SJSA1 (cell line): ENCODE data around the gene PHF5A. TPM values are rescaled to one million over a fixed set of nuclear protein-coding genes. Genes with fewer than 3 reads are reported as not detected.
A peak's percentile ranks its signal among the peaks of the same experiment; 100 is the strongest.

Experiments
- DNase-seq, 2 experiments: peaks; one replicate each; pipeline ENCODE4 v3.0.0-alpha.2; 2015 to 2020; ENCODE audit warnings: low spot score in 2 of 2, low read depth in 1 of 2
- H3K27ac ChIP-seq: fragments of 250-450 bp; sonication (Bioruptor Pico); 2 replicates; pipeline ENCODE4 v1.5.1; 2020; ENCODE audit warnings: mild to moderate bottlenecking, moderate library complexity
- H3K27me3 ChIP-seq: fragments of 250-450 bp; sonication (Bioruptor Pico); replicated peaks from 2 replicates; pipeline ENCODE4 v1.5.1; 2020; ENCODE audit warnings: mild to moderate bottlenecking, moderate library complexity
- H3K36me3 ChIP-seq: fragments of 250-450 bp; sonication (Bioruptor Pico); 2 replicates; pipeline ENCODE4 v1.5.1; 2020; ENCODE audit warnings: mild to moderate bottlenecking
- H3K4me1 ChIP-seq: fragments of 250-450 bp; sonication (Bioruptor Pico); replicated peaks from 2 replicates; pipeline ENCODE4 v1.6.1; 2021; ENCODE audit warnings: mild to moderate bottlenecking
- H3K4me3 ChIP-seq: fragments of 250-450 bp; sonication (Bioruptor Pico); 2 replicates; pipeline ENCODE4 v1.5.1; 2020; ENCODE audit warnings: mild to moderate bottlenecking
- H3K9me3 ChIP-seq: fragments of 250-450 bp; sonication (Bioruptor Pico); replicated peaks from 2 replicates; pipeline ENCODE4 v1.5.1; 2020; ENCODE audit warnings: mild to moderate bottlenecking
- total RNA-seq: library from RNA; depleted of rRNA; stranded (reverse); fragments of >200 nt; shearing (Covaris generic); gene quantifications from 2 replicates; pipeline ENCODE4 v1.2.3, GENCODE V29; 2014

Gene PHF5A
- total RNA-seq, 1 experiment from 2014 or later = 87.9 TPM

DNA sequence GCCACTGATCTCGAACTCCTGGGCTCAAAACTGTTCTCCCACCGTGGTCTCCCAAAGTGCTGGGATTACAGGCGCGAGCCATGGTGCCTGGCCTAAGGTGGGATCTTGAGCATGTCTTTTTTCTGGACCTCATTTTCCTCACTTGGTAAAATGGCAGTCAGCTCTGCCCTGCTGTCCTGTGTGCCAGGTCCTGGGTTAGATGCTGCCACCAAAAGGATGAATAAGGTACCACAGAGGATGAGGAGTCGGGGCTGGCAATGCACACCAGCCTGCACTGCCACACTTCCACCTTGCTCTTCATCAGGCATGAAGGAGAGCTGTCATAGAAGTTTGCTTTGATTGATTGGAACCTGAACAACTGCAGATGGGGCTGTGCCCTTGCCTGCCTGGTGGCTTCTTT is 32.7 kb upstream of the PHF5A start:
- Histone ChIP-seq H3K27me3 (no peaks in the 10 kb centered on the region), H3K4me3 (no peak overlapping the region), H3K9me3 (no peaks in the 10 kb centered on the region), H3K27ac (no peak overlapping the region), H3K4me1 (no peaks in the 10 kb centered on the region), H3K36me3 (peaks cover 44% of the 10 kb centered on the region)
- DNase-seq = no peak

DNA sequence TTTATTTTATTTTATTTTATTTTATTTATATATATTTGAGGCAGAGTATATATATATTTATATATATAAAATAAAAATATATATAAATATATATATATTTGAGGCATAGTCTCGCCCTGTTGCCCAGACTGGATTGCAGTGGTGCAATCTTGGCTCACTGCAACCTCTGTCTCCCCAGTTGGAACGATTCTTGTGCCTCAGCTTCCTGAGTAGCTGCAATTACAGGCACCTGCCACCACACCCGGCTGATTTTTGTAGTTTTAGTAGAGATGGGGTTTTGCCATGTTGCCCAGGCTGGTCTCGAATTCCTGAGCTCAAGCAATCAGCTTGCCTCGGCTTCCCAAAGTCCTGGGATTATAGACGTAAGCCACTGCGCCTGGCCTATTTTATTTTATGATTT is 31.8 kb upstream of the PHF5A start:
- Histone ChIP-seq H3K4me3 (no peak overlapping the region), H3K27me3 (no peaks in the 10 kb centered on the region), H3K9me3 (no peaks in the 10 kb centered on the region), H3K27ac (no peak overlapping the region), H3K4me1 (no peaks in the 10 kb centered on the region), H3K36me3 (peaks cover 48% of the 10 kb centered on the region)
- DNase-seq = no peak

DNA sequence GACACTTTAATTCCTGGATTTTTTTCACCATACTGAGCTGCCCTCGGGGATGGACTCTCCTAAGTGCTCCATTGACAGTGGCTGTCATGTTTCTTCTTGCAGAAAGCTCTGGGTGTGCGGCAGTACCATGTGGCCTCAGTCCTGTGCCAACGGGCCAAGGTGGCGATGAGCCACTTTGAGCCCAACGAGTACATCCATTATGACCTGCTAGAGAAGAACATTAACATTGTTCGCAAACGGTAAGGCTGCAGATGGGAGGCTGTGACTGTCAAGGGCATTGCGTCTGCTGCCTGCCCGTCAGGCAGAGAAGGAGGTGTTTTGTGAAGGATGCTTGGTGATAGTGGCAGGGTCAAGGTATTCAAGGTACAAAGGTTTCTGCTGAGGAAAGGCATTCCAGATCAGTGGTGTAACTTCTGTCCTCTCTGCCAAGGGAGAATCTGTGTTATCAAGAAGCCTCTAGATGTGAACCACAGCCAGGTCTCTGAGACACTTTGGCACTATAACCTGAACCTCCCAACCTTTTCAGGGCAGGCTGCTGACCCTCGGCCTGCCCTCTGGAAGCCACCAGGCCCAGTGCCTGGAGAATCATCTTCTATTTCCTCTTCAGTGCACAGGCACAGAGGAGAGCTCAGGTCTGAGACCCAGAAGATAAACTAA is 31.3 kb upstream of the PHF5A start:
- no peak overlapping the region for H3K4me3 ChIP-seq
- H3K9me3 ChIP-seq = no peaks in the 10 kb centered on the region
- H3K36me3 ChIP-seq = peaks cover 46% of the 10 kb centered on the region
- no peaks in the 10 kb centered on the region for H3K27me3 ChIP-seq
- H3K27ac ChIP-seq = no peak overlapping the region
- no peaks in the 10 kb centered on the region for H3K4me1 ChIP-seq
- DNase-seq = no peak

DNA sequence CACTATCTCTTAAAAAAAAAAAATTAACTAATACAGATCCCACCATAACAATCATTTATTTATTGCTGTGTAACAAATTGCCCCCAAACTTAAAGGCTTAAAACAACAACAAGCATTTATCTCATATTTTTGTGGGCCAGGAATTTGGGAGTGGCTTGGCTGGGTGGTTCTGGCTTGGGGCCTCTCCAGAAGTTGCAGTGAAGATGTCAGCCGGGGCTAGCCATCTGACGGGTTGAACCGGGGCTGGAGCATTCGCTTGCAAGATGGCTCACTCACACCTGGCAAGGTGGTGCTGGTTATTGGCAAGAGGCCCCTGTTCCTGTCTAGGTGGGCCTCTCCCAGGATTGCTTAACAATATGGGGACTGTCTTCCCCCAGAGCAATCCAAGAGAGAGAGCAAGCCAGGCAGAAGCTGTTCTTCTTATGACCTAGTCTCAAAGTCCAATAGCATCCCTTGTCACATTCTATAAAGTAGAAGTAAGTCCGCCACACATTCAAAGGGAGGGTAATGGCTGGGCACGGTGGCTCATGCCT is 29.9 kb upstream of the PHF5A start:
- H3K27ac ChIP-seq = no peak overlapping the region
- H3K36me3 ChIP-seq = peaks cover 39% of the 10 kb centered on the region
- no peaks in the 10 kb centered on the region for H3K27me3 ChIP-seq
- H3K4me3 ChIP-seq = no peak overlapping the region
- H3K9me3 ChIP-seq = no peaks in the 10 kb centered on the region
- no peak for DNase-seq
- H3K4me1 ChIP-seq = no peaks in the 10 kb centered on the region

DNA sequence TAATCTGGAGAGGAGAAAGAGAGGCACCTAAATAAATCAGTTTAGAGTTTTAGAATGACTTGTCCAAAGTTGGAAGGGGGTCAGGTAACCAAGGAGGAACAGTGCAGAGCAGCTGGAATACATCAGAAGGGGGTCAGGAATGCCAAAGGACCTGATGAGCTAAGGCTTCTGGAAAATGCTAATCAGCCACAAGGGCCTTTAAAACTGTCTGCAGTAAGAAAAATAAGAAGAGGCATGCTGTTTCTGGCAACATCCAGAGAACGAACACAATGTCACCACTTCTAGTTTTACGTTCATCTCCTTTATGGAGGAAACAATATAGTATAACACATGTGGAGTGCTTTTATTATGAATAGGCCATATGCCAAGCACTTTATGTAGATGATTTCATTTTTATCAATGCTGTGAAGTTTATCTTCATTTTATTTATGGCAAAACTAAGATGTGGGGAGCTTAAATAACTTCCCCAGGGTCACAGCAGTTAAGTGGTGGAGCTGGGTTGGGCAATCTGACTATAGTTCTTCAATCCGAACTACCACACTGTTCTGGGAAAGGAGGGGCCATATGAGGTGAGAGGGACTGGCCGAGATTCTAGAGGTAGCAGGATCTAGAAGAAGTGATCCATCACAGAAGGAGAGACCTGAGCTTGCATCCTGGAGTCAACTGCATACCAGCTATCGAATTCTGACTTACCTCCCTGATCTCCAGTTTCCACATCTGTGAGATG is 23.0 kb upstream of the PHF5A start:
- H3K36me3 ChIP-seq = peaks cover 13% of the 10 kb centered on the region; the same call in 1 of the 2 replicates
- no peak for DNase-seq
- H3K27ac ChIP-seq = no peak overlapping the region
- H3K4me3 ChIP-seq = no peak overlapping the region
- no peaks in the 10 kb centered on the region for H3K4me1 ChIP-seq
- no peaks in the 10 kb centered on the region for H3K9me3 ChIP-seq
- H3K27me3 ChIP-seq = no peaks in the 10 kb centered on the region

DNA sequence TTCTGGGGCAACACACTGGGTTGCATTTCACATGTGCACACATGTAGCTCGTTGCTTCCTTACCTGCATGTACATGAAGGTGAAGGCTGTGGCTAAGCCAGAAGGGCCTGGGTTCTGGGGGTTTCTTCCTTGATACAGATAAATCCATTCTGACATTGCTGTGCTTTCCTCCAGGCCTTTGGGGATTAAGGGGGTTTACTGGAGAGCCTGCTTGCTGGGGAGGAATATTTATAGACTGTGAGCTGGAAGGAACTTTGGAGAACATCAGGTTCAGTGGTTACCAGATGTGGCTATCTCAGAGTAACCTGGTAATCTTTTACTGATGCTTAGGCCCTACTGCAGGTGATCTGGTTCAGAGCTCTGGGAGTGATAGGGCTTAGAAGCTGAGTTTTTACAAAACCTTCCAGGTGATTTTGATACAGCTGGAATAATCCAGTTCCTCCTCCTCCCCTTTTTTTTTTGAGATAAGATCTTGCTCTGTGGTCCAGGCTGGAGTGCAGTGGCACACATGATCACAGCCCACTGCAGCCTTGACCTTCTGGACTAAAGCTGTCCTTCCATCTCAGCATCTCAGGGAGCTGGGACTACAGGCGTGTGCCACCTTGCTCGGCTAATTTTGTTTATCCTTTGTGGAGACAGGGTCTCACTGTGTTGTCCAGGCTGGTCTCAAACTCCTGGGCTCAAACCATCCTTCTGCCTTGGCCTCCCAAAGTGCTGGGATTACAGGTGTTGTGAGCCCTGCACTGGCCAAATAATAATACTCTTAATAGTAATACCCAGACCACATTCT is 20.3 kb upstream of the PHF5A start:
- Histone ChIP-seq H3K27ac (no peak overlapping the region), H3K4me1 (peaks cover under 1% of the 10 kb centered on the region), H3K4me3 (no peak overlapping the region), H3K9me3 (no peaks in the 10 kb centered on the region), H3K36me3 (peaks cover 3% of the 10 kb centered on the region; the same call in 1 of the 2 replicates), H3K27me3 (no peaks in the 10 kb centered on the region)
- no peak for DNase-seq

DNA sequence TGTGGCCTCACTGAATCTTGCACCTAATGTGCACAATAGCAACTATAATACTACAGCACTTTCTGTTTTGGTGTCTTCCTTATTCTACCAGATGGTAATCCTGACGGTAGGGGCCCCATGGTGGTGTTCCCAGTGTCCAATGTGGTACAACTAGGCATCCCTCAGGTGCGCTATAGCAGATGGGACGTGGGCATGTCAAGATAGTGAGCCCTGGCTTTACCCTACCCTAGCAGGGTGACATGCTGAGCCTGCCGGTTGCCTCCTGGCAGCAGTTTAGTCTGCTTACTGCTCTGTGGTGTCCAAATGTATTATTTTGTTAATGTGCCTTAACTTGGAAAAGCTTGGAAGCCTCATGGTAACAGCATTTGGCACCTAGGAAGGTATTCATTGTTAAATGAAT is 19.6 kb upstream of the PHF5A start:
- DNase-seq = no peak
- Histone ChIP-seq H3K27ac (no peak overlapping the region), H3K9me3 (no peaks in the 10 kb centered on the region), H3K4me1 (peaks cover 7% of the 10 kb centered on the region), H3K36me3 (peaks cover 3% of the 10 kb centered on the region; the same call in 1 of the 2 replicates), H3K27me3 (no peaks in the 10 kb centered on the region), H3K4me3 (no peak overlapping the region)

DNA sequence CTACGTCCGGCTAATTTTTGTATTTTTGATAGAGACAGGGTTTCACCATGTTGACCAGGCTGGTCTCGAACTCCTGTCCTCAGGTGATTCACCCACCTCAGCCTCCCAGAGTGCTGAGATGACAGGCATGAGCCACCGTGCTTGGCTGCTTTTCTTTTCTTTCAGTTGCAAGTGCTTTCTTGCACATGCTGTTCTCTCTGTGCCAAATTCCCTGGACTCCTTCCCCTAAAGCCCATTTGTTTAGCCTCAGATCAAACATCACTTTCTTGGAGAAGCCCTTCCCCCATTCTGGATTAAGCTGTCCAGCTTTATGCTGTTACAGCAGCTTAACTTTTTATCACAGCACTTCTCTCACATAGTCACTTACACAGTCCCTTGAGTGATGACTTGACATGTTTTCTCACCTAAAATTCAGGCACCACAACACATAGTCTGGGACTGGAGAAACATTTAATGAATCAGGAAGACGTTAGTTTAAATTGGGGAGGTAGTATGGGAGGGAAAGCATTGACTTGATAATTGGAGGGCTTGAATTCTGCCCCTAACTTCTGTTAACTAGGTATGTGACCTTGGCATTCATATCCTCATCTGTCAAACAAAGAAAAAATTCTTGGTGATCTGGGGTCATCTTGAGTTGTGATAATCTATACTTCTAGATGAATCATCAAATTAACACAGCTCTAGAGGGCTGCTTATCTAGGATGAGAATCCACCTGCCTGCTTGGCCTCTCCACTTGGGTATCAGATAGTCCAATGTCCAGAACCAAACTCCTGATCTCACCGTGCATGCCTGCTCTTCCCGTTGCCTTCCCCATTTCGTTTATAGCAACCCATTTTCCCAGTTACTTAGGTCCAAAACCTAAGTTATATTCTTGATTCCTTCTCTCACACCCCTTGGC is 18.8 kb upstream of the PHF5A start:
- no peaks in the 10 kb centered on the region for H3K9me3 ChIP-seq
- H3K27me3 ChIP-seq = no peaks in the 10 kb centered on the region
- H3K4me1 ChIP-seq = peaks cover 15% of the 10 kb centered on the region
- no peak overlapping the region for H3K4me3 ChIP-seq
- peaks cover 3% of the 10 kb centered on the region; the same call in 1 of the 2 replicates for H3K36me3 ChIP-seq
- H3K27ac ChIP-seq = no peak overlapping the region
- DNase-seq = no peak

DNA sequence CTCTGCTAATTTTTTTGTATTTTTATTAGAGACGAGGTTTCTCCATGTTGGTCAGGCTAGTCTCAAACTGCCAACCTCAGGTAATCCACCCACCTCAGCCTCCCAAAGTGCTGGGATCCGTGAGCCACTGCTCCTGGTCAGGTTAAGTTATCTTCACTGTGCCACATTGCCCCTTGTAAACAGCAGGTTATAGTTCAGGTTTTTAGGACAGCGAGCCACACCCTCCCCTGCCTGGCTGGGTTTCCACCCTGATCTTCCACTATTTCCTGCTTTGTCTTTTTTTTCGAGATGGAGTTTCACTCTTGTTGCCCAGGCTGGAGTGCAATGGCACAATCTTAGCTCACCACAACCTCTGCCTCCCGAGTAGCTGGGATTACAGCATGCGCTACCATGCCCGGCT is 16.5 kb upstream of the PHF5A start:
- Histone ChIP-seq H3K4me1 (peaks cover 28% of the 10 kb centered on the region), H3K27ac (no peak overlapping the region), H3K27me3 (no peaks in the 10 kb centered on the region), H3K4me3 (no peak overlapping the region), H3K9me3 (0 out of 2 replicates have a peak, but pooled peaks cover 4% of the 10 kb centered on the region), H3K36me3 (peaks cover 3% of the 10 kb centered on the region)
- no peak for DNase-seq

DNA sequence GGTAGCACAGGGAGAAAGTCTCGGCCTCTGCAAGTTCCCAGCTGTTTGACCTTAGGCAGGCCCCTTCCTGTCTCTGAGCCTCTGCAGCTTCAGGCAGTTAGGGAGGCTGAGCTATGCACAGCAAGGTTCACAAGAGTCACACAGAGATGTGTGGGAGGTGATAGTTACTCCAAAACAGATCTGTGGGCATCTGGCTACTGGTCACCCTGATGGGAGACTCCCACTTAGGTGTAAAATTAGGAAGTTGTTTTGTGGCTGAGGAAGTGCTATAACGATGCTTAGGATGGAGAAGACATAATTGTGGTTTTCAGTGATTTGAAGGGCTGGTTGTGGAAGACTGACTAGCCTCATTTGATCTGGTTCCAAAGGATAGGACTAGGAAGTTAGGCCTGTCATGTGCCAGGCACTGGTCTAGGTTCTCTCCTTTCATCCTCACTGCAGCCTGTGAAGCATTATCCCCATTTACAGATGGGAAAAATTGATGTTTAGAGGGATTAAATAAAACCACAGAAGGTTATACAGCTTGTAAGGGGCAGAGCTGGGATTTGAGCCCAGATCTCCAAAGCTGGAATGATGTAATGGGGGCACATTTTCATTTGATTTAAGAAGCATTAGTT is 13.9 kb upstream of the PHF5A start:
- no peaks in the 10 kb centered on the region for H3K27me3 ChIP-seq
- 0 out of 2 replicates have a peak, but pooled peaks cover 4% of the 10 kb centered on the region for H3K9me3 ChIP-seq
- H3K36me3 ChIP-seq = peaks cover 5% of the 10 kb centered on the region
- H3K4me1 ChIP-seq = peaks cover 32% of the 10 kb centered on the region
- DNase-seq = no peak
- H3K27ac ChIP-seq = peak overlapping the region; percentile 78
- no peak overlapping the region for H3K4me3 ChIP-seq

DNA sequence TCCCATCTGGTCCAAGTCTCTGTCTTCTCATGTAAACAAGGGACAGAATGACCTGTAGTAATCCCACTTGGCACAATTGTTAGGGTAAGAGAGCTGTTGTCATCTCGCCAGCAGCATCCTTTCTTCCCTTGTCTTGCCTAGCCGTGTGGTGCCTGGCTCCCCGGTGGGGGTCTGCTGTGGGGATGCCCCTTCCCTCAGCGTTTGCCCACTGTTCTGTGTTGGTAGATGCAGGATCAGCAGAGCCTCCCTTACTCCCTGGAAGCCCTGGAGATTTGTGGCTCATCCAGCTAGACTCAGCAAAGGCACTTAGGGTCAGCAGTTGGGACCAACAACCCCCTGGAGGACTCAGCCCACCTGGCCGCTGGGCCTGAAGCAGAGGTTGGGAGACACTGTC is 13.4 kb upstream of the PHF5A start:
- no peak overlapping the region for H3K4me3 ChIP-seq
- 0 out of 2 replicates have a peak, but pooled peaks cover 4% of the 10 kb centered on the region for H3K9me3 ChIP-seq
- no peak for DNase-seq
- no peaks in the 10 kb centered on the region for H3K27me3 ChIP-seq
- H3K36me3 ChIP-seq = peaks cover 4% of the 10 kb centered on the region
- peaks cover 32% of the 10 kb centered on the region for H3K4me1 ChIP-seq
- H3K27ac ChIP-seq = no peak overlapping the region

DNA sequence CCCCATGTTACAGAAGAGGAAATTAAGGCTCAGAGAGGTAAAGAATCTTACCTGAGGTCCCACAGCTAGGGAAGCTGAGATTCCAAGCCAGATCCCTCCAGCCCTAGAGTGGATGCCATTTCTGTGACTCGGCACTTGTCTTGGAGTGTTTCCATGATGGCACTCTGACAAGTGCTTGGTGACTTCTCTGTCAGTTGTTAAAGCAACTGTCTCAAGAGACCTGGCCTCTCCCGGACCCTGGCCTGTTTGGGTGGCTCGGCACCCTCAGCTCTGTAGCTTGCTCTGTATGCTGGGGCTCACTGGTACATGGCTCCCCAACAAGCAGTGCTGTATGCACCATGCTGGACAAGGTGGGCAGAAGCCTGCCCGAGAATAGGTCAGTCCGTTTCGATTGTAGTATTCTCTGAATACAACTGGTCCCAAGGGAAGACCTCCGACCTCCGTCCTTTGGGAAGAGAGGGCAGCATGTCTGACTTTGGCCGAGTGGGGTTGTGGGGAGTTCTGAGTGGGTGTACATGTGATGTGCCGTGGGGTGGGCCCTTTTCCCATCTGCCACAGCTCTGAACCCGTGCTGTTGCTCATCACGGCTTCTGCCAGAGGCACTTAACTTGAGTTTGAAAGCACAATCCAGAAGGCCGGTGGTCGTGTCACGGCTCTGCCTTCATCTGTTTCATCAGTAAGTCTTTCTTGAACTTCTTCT is 12.8 kb upstream of the PHF5A start:
- no peak for DNase-seq
- Histone ChIP-seq H3K27ac (no peak overlapping the region), H3K4me3 (no peak overlapping the region), H3K4me1 (peaks cover 32% of the 10 kb centered on the region), H3K36me3 (peaks cover 4% of the 10 kb centered on the region), H3K9me3 (0 out of 2 replicates have a peak, but pooled peaks cover 4% of the 10 kb centered on the region), H3K27me3 (no peaks in the 10 kb centered on the region)
